ENCODE results near the gene SCLY. TPM values are rescaled to one million over a fixed set of nuclear protein-coding genes. Genes with fewer than 3 reads are reported as not detected.

Gene SCLY
- total RNA-seq: 8.2 TPM
- polyA plus RNA-seq (ENCODE audit: insufficient read depth in 1 of 8, insufficient read length in 8 of 8, low replicate concordance in 1 of 8): 10 to 100 TPM in 4 of 8 donors, 1 to 10 TPM in 4; 5.3 to 11.6 (median 10.0) TPM
- long read RNA-seq, donor 1, partial matches to known transcripts: 0 of 1 reads
- long read RNA-seq, donor 1, other reads (novel, unspliced or antisense): 0 of 1 reads
- long read RNA-seq, donor 2, partial matches to known transcripts: 0 of 1 reads
- long read RNA-seq, donor 2, other reads (novel, unspliced or antisense): 0 of 1 reads
- long read RNA-seq, donor 3, partial matches to known transcripts: 0 of 2 reads
- long read RNA-seq, donor 3, other reads (novel, unspliced or antisense): 0 of 2 reads
- long read RNA-seq, donor 4, partial matches to known transcripts: 0 of 3 reads
- long read RNA-seq, donor 4, other reads (novel, unspliced or antisense): 0 of 3 reads
- long read RNA-seq, donor 5, partial matches to known transcripts: 0 of 5 reads
- long read RNA-seq, donor 5, other reads (novel, unspliced or antisense): 0 of 5 reads
- long read RNA-seq, donor 6, partial matches to known transcripts: 0 of 5 reads
- long read RNA-seq, donor 6, other reads (novel, unspliced or antisense): 0 of 5 reads
- long read RNA-seq, donor 7, partial matches to known transcripts: 0 of 5 reads
- long read RNA-seq, donor 7, other reads (novel, unspliced or antisense): 0 of 5 reads
- long read RNA-seq, donor 8: 0 reads
- long read RNA-seq, donor 9, partial matches to known transcripts: 0 of 1 reads
- long read RNA-seq, donor 9, other reads (novel, unspliced or antisense): 0 of 1 reads
- long read RNA-seq, donor 10: 0 reads
- long read RNA-seq, donor 11, partial matches to known transcripts: 0 of 1 reads
- long read RNA-seq, donor 11, other reads (novel, unspliced or antisense): 0 of 1 reads

GRCh38 chr2:238060542-238061314 is at the start of gene SCLY:
TSS of gene SCLY (plus strand) at chr2:238061001. CDS start at chr2:238061055, 54 bp downstream.
- Histone ChIP-seq H3K27me3 (ENCODE audit: control insufficient read depth, insufficient read depth, low read length) (peaks cover 2% of the 10 kb centered on the region), H3K27ac (ENCODE audit: low read length) (peak within 1 kb of the TSS; percentile 78), H3K4me1 (ENCODE audit: control insufficient read depth, insufficient read depth, low read length) (peaks cover 22% of the 10 kb centered on the region), H3K4me3 (ENCODE audit: low read length) (peak within 1 kb of the TSS; percentile 88), H3K9me3 (replicated peaks; ENCODE audit: control insufficient read depth, low read depth, low read length) (no peaks in the 10 kb centered on the region), H3K36me3 (ENCODE audit: control insufficient read depth, insufficient read depth, low read length) (no peaks in the 10 kb centered on the region)
- DNase-seq: peak; percentile 99
- under 1% methylated on average over 78 of the region's 98 CpGs for WGBS (ENCODE audit: insufficient coverage)

GRCh38 chr2:238013806-238014205 is 47.0 kb upstream of the SCLY start:
- DNase-seq: no peak
- no peak overlapping the region for H3K4me3 ChIP-seq (ENCODE audit: low read length)
- H3K4me1 ChIP-seq (ENCODE audit: control insufficient read depth, insufficient read depth, low read length): no peaks in the 10 kb centered on the region
- 71% methylated on average over 5 of the region's 7 CpGs for WGBS (ENCODE audit: insufficient coverage)
- H3K27me3 ChIP-seq (ENCODE audit: control insufficient read depth, insufficient read depth, low read length): no peaks in the 10 kb centered on the region
- no peaks in the 10 kb centered on the region for H3K9me3 ChIP-seq (replicated peaks; ENCODE audit: control insufficient read depth, low read depth, low read length)
- no peak overlapping the region for H3K27ac ChIP-seq (ENCODE audit: low read length)
- peaks cover 10% of the 10 kb centered on the region for H3K36me3 ChIP-seq (ENCODE audit: control insufficient read depth, insufficient read depth, low read length)

GRCh38 chr2:238015705-238016104 is 45.1 kb upstream of the SCLY start:
- WGBS (ENCODE audit: insufficient coverage): 86% methylated on average over 4 of the region's 4 CpGs
- H3K27ac ChIP-seq (ENCODE audit: low read length): no peak overlapping the region
- no peak for DNase-seq
- H3K4me3 ChIP-seq (ENCODE audit: low read length): no peak overlapping the region
- H3K9me3 ChIP-seq (replicated peaks; ENCODE audit: control insufficient read depth, low read depth, low read length): no peaks in the 10 kb centered on the region
- H3K36me3 ChIP-seq (ENCODE audit: control insufficient read depth, insufficient read depth, low read length): peaks cover 10% of the 10 kb centered on the region
- H3K4me1 ChIP-seq (ENCODE audit: control insufficient read depth, insufficient read depth, low read length): no peaks in the 10 kb centered on the region
- H3K27me3 ChIP-seq (ENCODE audit: control insufficient read depth, insufficient read depth, low read length): no peaks in the 10 kb centered on the region

GRCh38 chr2:238016526-238016925 is 44.3 kb upstream of the SCLY start:
- no peak for DNase-seq
- Histone ChIP-seq H3K27me3 (ENCODE audit: control insufficient read depth, insufficient read depth, low read length) (no peaks in the 10 kb centered on the region), H3K4me3 (ENCODE audit: low read length) (no peak overlapping the region), H3K9me3 (replicated peaks; ENCODE audit: control insufficient read depth, low read depth, low read length) (no peaks in the 10 kb centered on the region), H3K27ac (ENCODE audit: low read length) (no peak overlapping the region), H3K4me1 (ENCODE audit: control insufficient read depth, insufficient read depth, low read length) (no peaks in the 10 kb centered on the region), H3K36me3 (ENCODE audit: control insufficient read depth, insufficient read depth, low read length) (peaks cover 10% of the 10 kb centered on the region)
- 97% methylated on average over 4 of the region's 8 CpGs for WGBS (ENCODE audit: insufficient coverage)

- Histone ChIP-seq H3K27ac (ENCODE audit: low read length) (no peak overlapping the region), H3K36me3 (ENCODE audit: control insufficient read depth, insufficient read depth, low read length) (peaks cover 5% of the 10 kb centered on the region), H3K4me3 (ENCODE audit: low read length) (no peak overlapping the region), H3K27me3 (ENCODE audit: control insufficient read depth, insufficient read depth, low read length) (no peaks in the 10 kb centered on the region), H3K4me1 (ENCODE audit: control insufficient read depth, insufficient read depth, low read length) (no peaks in the 10 kb centered on the region), H3K9me3 (replicated peaks; ENCODE audit: control insufficient read depth, low read depth, low read length) (no peaks in the 10 kb centered on the region)
- no CpG with 5 or more reads among the region's 2 CpGs for WGBS (ENCODE audit: insufficient coverage)
- no peak for DNase-seq
These were observed 40.8 kb upstream of the SCLY start for GRCh38 chr2:238019962-238020361.

GRCh38 chr2:238020816-238021215 is 40.0 kb upstream of the SCLY start:
- no peak overlapping the region for H3K27ac ChIP-seq (ENCODE audit: low read length)
- peaks cover 5% of the 10 kb centered on the region for H3K36me3 ChIP-seq (ENCODE audit: control insufficient read depth, insufficient read depth, low read length)
- no peaks in the 10 kb centered on the region for H3K27me3 ChIP-seq (ENCODE audit: control insufficient read depth, insufficient read depth, low read length)
- no peak for DNase-seq
- H3K4me1 ChIP-seq (ENCODE audit: control insufficient read depth, insufficient read depth, low read length): no peaks in the 10 kb centered on the region
- H3K4me3 ChIP-seq (ENCODE audit: low read length): no peak overlapping the region
- no peaks in the 10 kb centered on the region for H3K9me3 ChIP-seq (replicated peaks; ENCODE audit: control insufficient read depth, low read depth, low read length)
- 86% methylated on average over 9 of the region's 9 CpGs for WGBS (ENCODE audit: insufficient coverage)

- DNase-seq: no peak
- H3K4me3 ChIP-seq (ENCODE audit: low read length): no peak overlapping the region
- no CpG with 5 or more reads among the region's 4 CpGs for WGBS (ENCODE audit: insufficient coverage)
- H3K36me3 ChIP-seq (ENCODE audit: control insufficient read depth, insufficient read depth, low read length): peaks cover 5% of the 10 kb centered on the region
- no peaks in the 10 kb centered on the region for H3K27me3 ChIP-seq (ENCODE audit: control insufficient read depth, insufficient read depth, low read length)
- H3K4me1 ChIP-seq (ENCODE audit: control insufficient read depth, insufficient read depth, low read length): no peaks in the 10 kb centered on the region
- no peaks in the 10 kb centered on the region for H3K9me3 ChIP-seq (replicated peaks; ENCODE audit: control insufficient read depth, low read depth, low read length)
- H3K27ac ChIP-seq (ENCODE audit: low read length): no peak overlapping the region
These were observed 39.5 kb upstream of the SCLY start for GRCh38 chr2:238021327-238021726.

GRCh38 chr2:238022594-238023157 is 38.1 kb upstream of the SCLY start:
- no peak overlapping the region for H3K4me3 ChIP-seq (ENCODE audit: low read length)
- no peaks in the 10 kb centered on the region for H3K4me1 ChIP-seq (ENCODE audit: control insufficient read depth, insufficient read depth, low read length)
- H3K9me3 ChIP-seq (replicated peaks; ENCODE audit: control insufficient read depth, low read depth, low read length): no peaks in the 10 kb centered on the region
- no peak for DNase-seq
- no peak overlapping the region for H3K27ac ChIP-seq (ENCODE audit: low read length)
- 85% methylated on average over 4 of the region's 5 CpGs for WGBS (ENCODE audit: insufficient coverage)
- no peaks in the 10 kb centered on the region for H3K27me3 ChIP-seq (ENCODE audit: control insufficient read depth, insufficient read depth, low read length)
- peaks cover 5% of the 10 kb centered on the region for H3K36me3 ChIP-seq (ENCODE audit: control insufficient read depth, insufficient read depth, low read length)

GRCh38 chr2:238023608-238024007 is 37.2 kb upstream of the SCLY start:
- no peak for DNase-seq
- peaks cover 5% of the 10 kb centered on the region for H3K36me3 ChIP-seq (ENCODE audit: control insufficient read depth, insufficient read depth, low read length)
- H3K27ac ChIP-seq (ENCODE audit: low read length): no peak overlapping the region
- no CpG with 5 or more reads among the region's 2 CpGs for WGBS (ENCODE audit: insufficient coverage)
- no peaks in the 10 kb centered on the region for H3K9me3 ChIP-seq (replicated peaks; ENCODE audit: control insufficient read depth, low read depth, low read length)
- no peaks in the 10 kb centered on the region for H3K4me1 ChIP-seq (ENCODE audit: control insufficient read depth, insufficient read depth, low read length)
- H3K27me3 ChIP-seq (ENCODE audit: control insufficient read depth, insufficient read depth, low read length): no peaks in the 10 kb centered on the region
- no peak overlapping the region for H3K4me3 ChIP-seq (ENCODE audit: low read length)
